DMS114 treated with DMSO at 0.1 percent for 48 hours (cell line): Measurements from ENCODE around the gene UBAP1.
"Not testable (repeated sequence)": the region's sequence is repeated elsewhere in the genome, so short reads cannot be mapped to it uniquely, and the experiment has no call there.

ENCODE experiments used
- DNase-seq: peaks from one replicate; lab custom pipeline; 2025; ENCODE audit not compliant: unreplicated experiment; lab: John Stamatoyannopoulos, UW

Gene UBAP1

DNA sequence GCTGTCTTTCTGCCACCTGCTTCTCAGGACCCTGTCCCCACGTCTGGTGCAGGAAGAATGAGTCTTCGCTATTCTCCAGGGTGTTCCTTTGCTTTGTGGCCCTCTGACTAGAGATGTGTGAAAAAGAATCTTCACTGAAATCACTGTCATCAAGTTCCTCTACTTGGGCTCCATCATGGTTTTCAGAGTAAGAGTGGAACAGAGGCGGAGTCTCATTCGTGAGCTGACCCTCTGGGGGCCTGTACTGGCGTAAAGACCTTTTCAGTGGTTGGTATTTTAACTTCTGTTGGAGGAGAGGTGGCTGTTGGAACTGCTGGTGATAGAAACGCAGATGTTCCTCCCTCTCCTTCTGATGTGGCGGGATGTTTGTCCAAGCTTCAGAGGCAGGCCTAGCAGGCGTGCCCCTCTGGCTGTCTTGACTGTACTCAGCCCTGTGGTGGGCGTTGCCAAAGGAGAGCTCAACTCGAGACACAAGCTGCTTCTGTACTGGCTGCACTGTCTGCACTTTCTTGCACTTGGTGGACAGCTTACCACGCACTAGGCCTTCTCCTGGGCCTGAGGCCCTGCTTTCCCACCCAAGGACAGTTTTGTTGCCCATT is 78.2 kb downstream of the UBAP1 start:
- DNase-seq, result no peak

GRCh38 chr9:34259315-34259714 is 80.5 kb downstream of the UBAP1 start:
- no peak for DNase-seq

DNA sequence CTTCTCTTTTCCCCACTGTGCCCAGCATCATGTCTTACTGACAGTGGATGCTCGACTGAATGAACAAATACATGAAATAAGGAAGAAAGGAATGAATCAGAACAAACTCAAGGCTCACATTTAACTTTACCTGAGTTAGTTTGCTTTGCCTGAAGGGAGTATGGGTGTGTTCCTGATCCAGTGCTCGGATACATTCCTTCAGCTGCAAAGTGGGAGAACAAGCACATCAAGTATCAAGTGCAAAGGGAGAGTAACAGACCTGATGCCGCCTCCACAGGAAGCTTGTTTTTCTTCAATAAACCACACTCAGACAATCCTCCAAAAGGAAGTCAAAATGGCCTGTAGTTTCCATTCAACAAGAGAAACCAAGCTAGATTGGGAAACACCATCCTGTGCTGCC is 84.1 kb downstream of the UBAP1 start:
- no peak for DNase-seq

DNA sequence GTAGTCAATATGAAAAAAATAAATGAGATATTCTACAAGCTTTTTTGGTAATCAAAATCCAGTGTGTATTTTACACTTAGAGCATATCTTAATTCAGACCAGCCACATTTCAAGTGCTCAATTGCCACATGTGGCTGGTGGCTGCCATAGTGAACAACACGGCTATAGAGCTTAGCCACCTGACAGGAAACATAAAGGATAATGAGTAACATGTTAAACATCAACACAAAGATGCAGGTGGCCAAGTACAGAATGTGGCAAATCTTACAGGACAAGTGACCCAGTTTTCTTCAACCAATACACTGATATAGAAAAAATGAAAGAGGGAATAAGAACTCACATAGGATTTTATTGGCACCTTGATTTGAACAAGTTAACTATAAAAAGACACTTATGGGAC is 88.8 kb downstream of the UBAP1 start:
- DNase-seq, result no peak

- no peak for DNase-seq
Measured at GRCh38 chr9:34271265-34272006, 92.6 kb downstream of the UBAP1 start.

- no peak for DNase-seq
Measured at GRCh38 chr9:34272101-34272541, 93.3 kb downstream of the UBAP1 start.

GRCh38 chr9:34273588-34273987 is 94.7 kb downstream of the UBAP1 start:
- not testable (repeated sequence) for DNase-seq

DNA sequence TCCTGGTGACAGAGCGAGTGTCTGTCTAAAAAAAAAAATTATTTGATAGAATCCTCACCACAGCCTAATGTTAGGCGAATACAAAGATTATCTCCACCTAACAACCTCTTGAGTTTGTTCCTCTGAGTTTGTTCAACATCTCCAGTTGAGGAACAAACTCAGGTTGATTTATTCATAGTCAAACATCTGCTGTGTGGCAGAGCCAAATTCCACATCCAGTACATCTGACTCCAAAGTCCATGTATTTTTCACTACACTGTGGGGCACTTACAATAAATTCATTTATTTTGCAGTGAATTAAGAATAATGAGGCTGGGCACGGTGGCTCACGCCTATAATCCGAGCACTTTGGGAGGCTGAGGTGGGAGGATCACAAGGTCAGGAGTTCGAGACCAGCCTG is 97.0 kb downstream of the UBAP1 start:
- DNase-seq, result no peak

GRCh38 chr9:34276772-34277171 is 97.9 kb downstream of the UBAP1 start:
- DNase-seq, result no peak

- DNase-seq, result no peak
Measured at GRCh38 chr9:34279411-34279810, 100.6 kb downstream of the UBAP1 start.

- DNase-seq, result no peak
Measured at GRCh38 chr9:34282096-34282495, 103.3 kb downstream of the UBAP1 start.

- DNase-seq, result no peak
Measured at GRCh38 chr9:34289159-34289558, 110.3 kb downstream of the UBAP1 start.

DNA sequence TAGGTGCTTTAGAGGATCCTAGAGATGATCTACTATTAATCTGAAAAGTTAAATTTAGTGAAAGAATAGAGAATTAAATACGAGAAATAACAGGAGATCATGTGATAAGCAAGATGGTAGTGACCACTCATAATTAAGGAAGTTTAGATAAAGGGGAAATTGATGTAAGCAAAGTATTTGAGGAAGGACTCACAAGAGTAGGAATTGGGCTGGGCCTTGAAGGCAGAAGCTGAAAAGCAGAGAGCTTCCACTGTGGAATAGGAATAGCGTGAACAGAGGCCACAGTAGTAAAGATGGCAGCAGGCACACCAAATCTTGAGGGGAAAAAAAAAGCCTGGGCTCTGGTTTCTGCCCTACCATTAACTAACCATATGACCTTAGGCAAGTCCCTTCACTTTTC is 112.2 kb downstream of the UBAP1 start:
- no peak for DNase-seq

DNA sequence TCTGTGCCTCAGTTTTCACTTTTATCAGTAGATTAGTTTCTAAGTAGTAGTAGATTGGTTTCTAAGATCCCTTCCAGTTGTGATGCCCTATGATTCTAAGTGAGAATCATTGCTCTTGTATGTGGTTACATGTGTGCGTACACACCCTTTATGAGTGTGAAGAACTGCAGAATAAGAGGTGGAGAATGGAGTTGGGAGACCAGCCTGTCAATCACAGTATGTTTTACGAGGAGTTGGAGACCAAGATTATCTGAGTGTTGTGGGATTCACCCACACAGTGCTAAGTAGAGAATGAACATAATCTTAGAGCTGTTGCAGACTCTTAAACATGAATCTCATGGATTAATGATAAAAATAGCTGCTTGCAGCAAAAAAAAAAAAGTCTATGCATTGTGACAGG is 112.6 kb downstream of the UBAP1 start:
- no peak for DNase-seq

- DNase-seq, result no peak
Measured at GRCh38 chr9:34292552-34292951, 113.7 kb downstream of the UBAP1 start.

DNA sequence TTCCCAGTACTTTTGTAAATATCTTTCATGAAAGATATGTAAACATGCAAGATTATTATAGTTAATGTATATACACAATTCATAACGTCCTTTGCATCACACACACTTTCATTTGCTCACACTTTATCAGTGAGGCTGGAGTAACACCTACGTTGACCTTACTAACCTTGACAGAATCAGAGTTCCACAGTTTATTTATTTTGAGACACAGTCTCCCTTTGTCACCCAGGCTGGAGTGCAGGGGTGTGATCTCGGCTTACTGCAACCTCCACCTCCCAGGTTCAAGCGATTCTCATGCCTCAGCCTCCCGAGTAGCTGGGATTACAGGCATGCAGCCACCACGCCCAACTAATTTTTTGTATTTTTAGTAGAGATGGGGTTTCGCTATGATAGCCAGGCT is 122.2 kb downstream of the UBAP1 start:
- DNase-seq, result not testable (repeated sequence)
